Measurements from ENCODE around the gene DGKB.
A peak's percentile ranks its signal among the peaks of the same experiment; 100 is the strongest.

Gene DGKB

GRCh38 chr7:14424675-14425074, 477.9 kb downstream of the DGKB start:
- Histone ChIP-seq H3K23ac (ENCODE audit: low read length in 2 of 2) (no peak overlapping the region), H3K18ac (ENCODE audit: low read depth in 1 of 2, low read length in 2 of 2) (no peak overlapping the region), H2BK5ac (ENCODE audit: low read depth, low read length, poor library complexity, severe bottlenecking) (no peak overlapping the region), H4K91ac (ENCODE audit: low read length) (no peak overlapping the region), H2BK15ac (ENCODE audit: low read depth, poor library complexity, severe bottlenecking) (no peak overlapping the region), H3K27me3 (ENCODE audit: control insufficient read depth in 1 of 2, insufficient read depth in 1 of 2, low read length in 2 of 2) (no peaks in the 10 kb centered on the region), H3K4ac (ENCODE audit: low read depth in 1 of 2, low read length in 2 of 2) (no peak overlapping the region), H2AFZ (ENCODE audit: low read depth, low read length) (no peak overlapping the region), H2AK5ac (ENCODE audit: low read length, severe bottlenecking) (no peak overlapping the region), H3K4me2 (ENCODE audit: low read length, poor library complexity, severe bottlenecking) (no peak overlapping the region), H3K36me3 (ENCODE audit: control insufficient read depth in 1 of 2, insufficient read depth in 2 of 2, low read depth in 1 of 2, low read length in 2 of 2) (no peaks in the 10 kb centered on the region), H3K79me1 (replicated peaks; ENCODE audit: low read length, poor library complexity, severe bottlenecking) (no peaks in the 10 kb centered on the region), H3K9ac (ENCODE audit: low read length) (no peak overlapping the region), H4K8ac (ENCODE audit: low read length) (no peak overlapping the region), H3K4me1 (ENCODE audit: control insufficient read depth, insufficient read depth, low read depth, low read length) (no peaks in the 10 kb centered on the region), H3K14ac (ENCODE audit: low read length in 2 of 2) (no peak overlapping the region), H2BK120ac (ENCODE audit: low read depth, low read length) (no peak overlapping the region), H3K4me3 (ENCODE audit: insufficient read depth in 1 of 2, low read depth in 1 of 2, low read length in 2 of 2) (no peak overlapping the region), H3K27ac (ENCODE audit: low read length, poor library complexity, severe bottlenecking) (no peak overlapping the region), H3K9me3 (ENCODE audit: control insufficient read depth, low read length) (no peaks in the 10 kb centered on the region), H2BK12ac (ENCODE audit: low read length in 2 of 2) (no peak overlapping the region)
- no peak for DNase-seq
- no CpG with 5 or more reads among the region's 1 CpG for WGBS

DNA sequence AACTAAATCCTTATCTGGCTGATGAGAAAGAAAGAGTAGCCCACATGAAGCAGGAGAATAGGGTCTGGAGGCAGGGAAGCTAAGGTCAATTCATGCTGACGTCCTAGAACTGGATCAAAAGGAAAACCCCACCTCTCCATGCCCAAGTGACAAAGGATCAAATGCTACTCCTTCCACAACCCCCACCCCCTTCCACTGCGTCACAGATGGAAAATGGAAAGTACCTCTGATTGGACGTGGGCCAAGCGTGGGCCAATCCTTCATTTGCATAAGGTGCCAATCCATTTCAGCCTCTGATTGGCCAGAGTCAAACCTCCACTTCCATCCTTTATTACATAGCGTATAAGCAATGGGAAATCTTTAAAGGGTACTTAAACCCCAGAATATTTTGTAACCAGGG, 481.8 kb downstream of the DGKB start:
- Histone ChIP-seq H4K8ac (ENCODE audit: low read length) (no peak overlapping the region), H3K4me2 (ENCODE audit: low read length, poor library complexity, severe bottlenecking) (no peak overlapping the region), H2AK5ac (ENCODE audit: low read length, severe bottlenecking) (no peak overlapping the region), H3K4me1 (ENCODE audit: control insufficient read depth, insufficient read depth, low read depth, low read length) (no peaks in the 10 kb centered on the region), H2BK12ac (ENCODE audit: low read length in 2 of 2) (peak overlapping the region in 1 of 2 experiments; percentile 54), H3K4ac (ENCODE audit: low read depth in 1 of 2, low read length in 2 of 2) (no peak overlapping the region), H3K27me3 (ENCODE audit: control insufficient read depth in 1 of 2, insufficient read depth in 1 of 2, low read length in 2 of 2) (no peaks in the 10 kb centered on the region), H2BK120ac (ENCODE audit: low read depth, low read length) (no peak overlapping the region), H3K23ac (ENCODE audit: low read length in 2 of 2) (no peak overlapping the region), H2BK15ac (ENCODE audit: low read depth, poor library complexity, severe bottlenecking) (no peak overlapping the region), H3K9me3 (ENCODE audit: control insufficient read depth, low read length) (no peaks in the 10 kb centered on the region), H4K91ac (ENCODE audit: low read length) (no peak overlapping the region), H2BK5ac (ENCODE audit: low read depth, low read length, poor library complexity, severe bottlenecking) (no peak overlapping the region), H2AFZ (ENCODE audit: low read depth, low read length) (no peak overlapping the region), H3K14ac (ENCODE audit: low read length in 2 of 2) (peak overlapping the region in 1 of 2 experiments; percentile 36), H3K79me1 (replicated peaks; ENCODE audit: low read length, poor library complexity, severe bottlenecking) (no peaks in the 10 kb centered on the region), H3K9ac (ENCODE audit: low read length) (no peak overlapping the region), H3K4me3 (ENCODE audit: insufficient read depth in 1 of 2, low read depth in 1 of 2, low read length in 2 of 2) (no peak overlapping the region), H3K36me3 (ENCODE audit: control insufficient read depth in 1 of 2, insufficient read depth in 2 of 2, low read depth in 1 of 2, low read length in 2 of 2) (no peaks in the 10 kb centered on the region), H3K18ac (ENCODE audit: low read depth in 1 of 2, low read length in 2 of 2) (peak overlapping the region in 1 of 2 experiments; percentile 64), H3K27ac (ENCODE audit: low read length, poor library complexity, severe bottlenecking) (no peak overlapping the region)
- DNase-seq = no peak
- 92% methylated on average over 5 of the region's 5 CpGs for WGBS

DNA sequence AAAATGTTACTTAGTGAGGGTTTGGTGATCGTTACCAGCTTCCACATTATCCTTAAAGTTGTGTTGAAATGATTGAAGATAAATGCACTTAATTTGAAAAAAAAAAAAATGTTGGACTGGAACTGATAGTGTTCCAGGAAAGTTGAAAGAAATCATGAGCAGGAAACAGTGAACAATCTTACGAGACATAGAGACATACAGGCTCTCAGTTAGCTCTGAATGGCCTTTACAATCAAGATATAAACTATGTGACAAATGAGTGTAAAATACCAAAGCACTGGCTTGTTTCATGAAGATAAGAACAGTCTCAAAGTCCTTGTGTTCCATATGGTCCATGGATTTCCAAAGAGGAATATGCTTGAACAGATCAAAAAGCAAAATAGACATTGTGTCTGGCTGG, 483.0 kb downstream of the DGKB start:
- Histone ChIP-seq H2BK12ac (ENCODE audit: low read length in 2 of 2) (no peak overlapping the region), H3K4me1 (ENCODE audit: control insufficient read depth, insufficient read depth, low read depth, low read length) (no peaks in the 10 kb centered on the region), H2AFZ (ENCODE audit: low read depth, low read length) (no peak overlapping the region), H3K27ac (ENCODE audit: low read length, poor library complexity, severe bottlenecking) (no peak overlapping the region), H3K36me3 (ENCODE audit: control insufficient read depth in 1 of 2, insufficient read depth in 2 of 2, low read depth in 1 of 2, low read length in 2 of 2) (no peaks in the 10 kb centered on the region), H3K23ac (ENCODE audit: low read length in 2 of 2) (no peak overlapping the region), H3K14ac (ENCODE audit: low read length in 2 of 2) (no peak overlapping the region), H2BK120ac (ENCODE audit: low read depth, low read length) (no peak overlapping the region), H4K8ac (ENCODE audit: low read length) (no peak overlapping the region), H3K9me3 (ENCODE audit: control insufficient read depth, low read length) (no peaks in the 10 kb centered on the region), H2BK5ac (ENCODE audit: low read depth, low read length, poor library complexity, severe bottlenecking) (no peak overlapping the region), H3K9ac (ENCODE audit: low read length) (no peak overlapping the region), H2BK15ac (ENCODE audit: low read depth, poor library complexity, severe bottlenecking) (no peak overlapping the region), H3K4me2 (ENCODE audit: low read length, poor library complexity, severe bottlenecking) (no peak overlapping the region), H4K91ac (ENCODE audit: low read length) (no peak overlapping the region), H3K79me1 (replicated peaks; ENCODE audit: low read length, poor library complexity, severe bottlenecking) (no peaks in the 10 kb centered on the region), H3K18ac (ENCODE audit: low read depth in 1 of 2, low read length in 2 of 2) (no peak overlapping the region), H3K27me3 (ENCODE audit: control insufficient read depth in 1 of 2, insufficient read depth in 1 of 2, low read length in 2 of 2) (no peaks in the 10 kb centered on the region), H3K4ac (ENCODE audit: low read depth in 1 of 2, low read length in 2 of 2) (no peak overlapping the region), H2AK5ac (ENCODE audit: low read length, severe bottlenecking) (no peak overlapping the region), H3K4me3 (ENCODE audit: insufficient read depth in 1 of 2, low read depth in 1 of 2, low read length in 2 of 2) (no peak overlapping the region)
- 78% methylated on average over 1 of the region's 2 CpGs for WGBS
- peak; percentile 26 for DNase-seq

DNA sequence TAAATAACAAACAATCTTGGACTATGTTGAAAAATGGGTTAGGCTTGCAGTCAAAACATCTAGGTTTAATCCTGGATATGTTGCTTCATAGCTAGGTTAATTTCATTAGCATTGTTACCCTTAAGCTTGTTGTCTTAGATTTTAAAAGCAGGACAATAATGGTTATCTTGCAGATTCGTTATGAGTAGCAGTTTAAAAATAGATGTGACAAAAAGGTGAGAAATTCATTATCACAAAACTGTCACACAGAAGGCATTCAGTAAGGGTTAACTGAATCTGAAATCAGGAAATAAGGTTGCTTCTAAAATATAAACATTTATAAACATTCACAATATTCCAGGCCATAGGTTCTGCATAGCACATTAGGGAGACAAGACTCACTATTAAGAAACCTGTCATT, 483.9 kb downstream of the DGKB start:
- no peak overlapping the region for H3K18ac ChIP-seq (ENCODE audit: low read depth in 1 of 2, low read length in 2 of 2)
- DNase-seq = no peak
- H3K27ac ChIP-seq (ENCODE audit: low read length, poor library complexity, severe bottlenecking) = no peak overlapping the region

More for the DNA sequence above, 483.9 kb downstream of the DGKB start:
- no peaks in the 10 kb centered on the region for H3K9me3 ChIP-seq (ENCODE audit: control insufficient read depth, low read length)
- no peak overlapping the region for H4K8ac ChIP-seq (ENCODE audit: low read length)
- H4K91ac ChIP-seq (ENCODE audit: low read length) = no peak overlapping the region
- H3K9ac ChIP-seq (ENCODE audit: low read length) = no peak overlapping the region
- no peak overlapping the region for H3K4me2 ChIP-seq (ENCODE audit: low read length, poor library complexity, severe bottlenecking)
- no peak overlapping the region for H2AFZ ChIP-seq (ENCODE audit: low read depth, low read length)
- H2BK12ac ChIP-seq (ENCODE audit: low read length in 2 of 2) = no peak overlapping the region
- H2BK15ac ChIP-seq (ENCODE audit: low read depth, poor library complexity, severe bottlenecking) = no peak overlapping the region
- H2AK5ac ChIP-seq (ENCODE audit: low read length, severe bottlenecking) = no peak overlapping the region
- H3K4ac ChIP-seq (ENCODE audit: low read depth in 1 of 2, low read length in 2 of 2) = no peak overlapping the region
- no peaks in the 10 kb centered on the region for H3K79me1 ChIP-seq (replicated peaks; ENCODE audit: low read length, poor library complexity, severe bottlenecking)
- WGBS = 22% methylated on average over 1 of the region's 1 CpG
- no peaks in the 10 kb centered on the region for H3K36me3 ChIP-seq (ENCODE audit: control insufficient read depth in 1 of 2, insufficient read depth in 2 of 2, low read depth in 1 of 2, low read length in 2 of 2)
- no peak overlapping the region for H3K4me3 ChIP-seq (ENCODE audit: insufficient read depth in 1 of 2, low read depth in 1 of 2, low read length in 2 of 2)
- no peak overlapping the region for H3K14ac ChIP-seq (ENCODE audit: low read length in 2 of 2)
- no peak overlapping the region for H3K23ac ChIP-seq (ENCODE audit: low read length in 2 of 2)
- no peaks in the 10 kb centered on the region for H3K27me3 ChIP-seq (ENCODE audit: control insufficient read depth in 1 of 2, insufficient read depth in 1 of 2, low read length in 2 of 2)
- H3K4me1 ChIP-seq (ENCODE audit: control insufficient read depth, insufficient read depth, low read depth, low read length) = no peaks in the 10 kb centered on the region
- no peak overlapping the region for H2BK120ac ChIP-seq (ENCODE audit: low read depth, low read length)
- no peak overlapping the region for H2BK5ac ChIP-seq (ENCODE audit: low read depth, low read length, poor library complexity, severe bottlenecking)
